ENCODE measurements around the gene PTBP2.

PTBP2 gene, protein sequence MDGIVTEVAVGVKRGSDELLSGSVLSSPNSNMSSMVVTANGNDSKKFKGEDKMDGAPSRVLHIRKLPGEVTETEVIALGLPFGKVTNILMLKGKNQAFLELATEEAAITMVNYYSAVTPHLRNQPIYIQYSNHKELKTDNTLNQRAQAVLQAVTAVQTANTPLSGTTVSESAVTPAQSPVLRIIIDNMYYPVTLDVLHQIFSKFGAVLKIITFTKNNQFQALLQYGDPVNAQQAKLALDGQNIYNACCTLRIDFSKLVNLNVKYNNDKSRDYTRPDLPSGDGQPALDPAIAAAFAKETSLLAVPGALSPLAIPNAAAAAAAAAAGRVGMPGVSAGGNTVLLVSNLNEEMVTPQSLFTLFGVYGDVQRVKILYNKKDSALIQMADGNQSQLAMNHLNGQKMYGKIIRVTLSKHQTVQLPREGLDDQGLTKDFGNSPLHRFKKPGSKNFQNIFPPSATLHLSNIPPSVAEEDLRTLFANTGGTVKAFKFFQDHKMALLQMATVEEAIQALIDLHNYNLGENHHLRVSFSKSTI

DNA sequence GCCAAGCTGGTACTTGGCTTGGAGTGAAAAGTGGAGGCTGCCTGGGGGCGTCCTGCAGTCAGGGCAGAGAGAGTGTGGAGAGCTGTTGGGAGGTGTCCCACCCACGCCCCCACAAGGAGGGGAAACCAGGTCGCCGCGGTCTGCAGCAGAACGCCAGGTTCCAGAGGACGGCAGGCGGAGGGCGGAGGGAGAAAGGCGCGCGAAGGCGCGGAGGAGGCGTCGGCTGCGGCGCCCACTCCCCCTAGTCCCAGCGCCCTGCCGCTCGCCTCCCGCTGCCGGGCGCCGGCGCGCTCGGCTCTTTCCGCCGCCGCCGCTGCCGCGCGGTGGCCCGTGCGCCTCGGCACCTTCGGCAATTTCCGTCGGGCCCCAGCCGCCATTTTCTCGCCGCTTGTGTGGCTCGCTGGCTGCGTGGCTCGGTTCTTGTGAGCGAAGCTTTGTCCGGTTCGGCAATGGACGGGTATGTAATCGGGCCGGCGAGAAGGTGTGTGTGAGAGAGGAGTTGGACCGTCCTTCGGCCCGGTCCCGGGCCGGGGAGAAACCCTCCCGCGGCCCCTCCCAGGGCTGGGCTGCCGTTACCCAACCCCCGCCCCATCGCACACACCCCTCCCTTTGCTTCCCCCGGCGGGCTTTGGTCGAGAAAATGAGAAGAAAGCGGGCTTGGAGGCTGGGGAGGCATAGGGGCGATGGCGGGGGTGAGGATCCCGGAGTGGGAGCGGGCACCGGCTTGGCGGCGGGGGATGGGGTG, at the start of gene PTBP2:
TSS of gene PTBP2 (plus strand) at position 369 of the 745 bp plus-strand sequence. CDS start at position 450, 81 bp downstream.
- peaks cover 23% of the 10 kb centered on the region for H4K20me1 ChIP-seq
- peak within 1 kb of the TSS; percentile 91 for H3K4me3 ChIP-seq
- H3K9ac ChIP-seq = peak within 1 kb of the TSS; percentile 96
- peak within 1 kb of the TSS; percentile 87 for H3K4me2 ChIP-seq
- H3K9me3 ChIP-seq = peaks cover 17% of the 10 kb centered on the region
- TF ChIP-seq Cebpa-rat (IDR thresholded peaks at IDR 0.05) = no peak
- H3K36me3 ChIP-seq = peaks cover 25% of the 10 kb centered on the region
- H3K4me1 ChIP-seq = peaks cover 18% of the 10 kb centered on the region; the same call in 1 of the 2 replicates
- no peaks in the 10 kb centered on the region for H3K27me3 ChIP-seq
- peak within 1 kb of the TSS; percentile 96 for H3K27ac ChIP-seq

DNA sequence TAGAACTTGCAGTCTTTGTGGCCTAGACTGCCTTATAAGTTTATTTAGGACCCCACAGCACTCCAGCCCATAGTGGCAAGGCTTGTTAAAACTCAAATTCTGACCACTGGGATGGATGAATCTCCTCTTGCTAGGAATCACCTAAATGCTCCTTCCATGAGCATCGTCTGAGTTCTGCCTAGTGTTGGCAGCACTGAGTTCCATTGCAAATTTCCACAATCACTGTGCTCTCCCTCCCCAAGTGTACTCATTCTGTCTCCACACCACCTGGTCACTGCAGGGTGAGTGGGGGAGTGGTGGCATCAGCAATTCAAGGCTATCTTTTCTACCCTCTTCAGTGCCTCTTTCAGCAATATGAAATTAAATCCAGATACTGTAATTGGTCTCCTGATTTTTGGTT, 46.7 kb upstream of the PTBP2 start:
- TF ChIP-seq Cebpa-rat (IDR thresholded peaks at IDR 0.05) = no peak
- no peaks in the 10 kb centered on the region for H3K36me3 ChIP-seq
- no peak overlapping the region for H3K4me3 ChIP-seq
- H3K27me3 ChIP-seq = no peaks in the 10 kb centered on the region
- no peaks in the 10 kb centered on the region for H4K20me1 ChIP-seq
- no peak overlapping the region for H3K4me2 ChIP-seq
- H3K4me1 ChIP-seq = no peaks in the 10 kb centered on the region
- H3K9ac ChIP-seq = no peak overlapping the region
- peaks cover 19% of the 10 kb centered on the region for H3K9me3 ChIP-seq
- H3K27ac ChIP-seq = no peak overlapping the region

DNA sequence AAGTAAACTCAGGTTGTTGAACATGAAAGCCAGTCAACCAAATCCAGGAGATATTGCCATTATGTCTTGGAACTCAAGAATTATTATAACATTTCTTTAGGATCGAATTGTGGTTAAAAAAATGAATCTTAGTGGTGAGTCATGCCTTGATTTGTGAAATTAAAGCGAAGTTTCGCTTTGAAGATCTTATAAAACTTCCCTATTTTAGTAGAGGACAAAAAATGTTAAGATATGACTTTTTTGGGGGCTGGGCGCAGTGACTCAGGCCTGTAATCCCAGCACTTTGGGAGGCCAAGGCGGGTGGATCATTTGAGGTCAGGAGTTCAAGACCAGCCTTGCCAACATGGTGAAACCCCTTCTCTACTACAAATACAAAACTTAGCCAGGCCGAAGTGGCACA, 39.5 kb upstream of the PTBP2 start:
- Histone ChIP-seq H4K20me1 (no peaks in the 10 kb centered on the region), H3K27ac (no peak overlapping the region), H3K9ac (no peak overlapping the region), H3K27me3 (no peaks in the 10 kb centered on the region), H3K4me1 (no peaks in the 10 kb centered on the region), H3K36me3 (no peaks in the 10 kb centered on the region), H3K4me2 (no peak overlapping the region), H3K4me3 (no peak overlapping the region), H3K9me3 (no peaks in the 10 kb centered on the region)
- TF ChIP-seq Cebpa-rat (IDR thresholded peaks at IDR 0.05) = no peak

DNA sequence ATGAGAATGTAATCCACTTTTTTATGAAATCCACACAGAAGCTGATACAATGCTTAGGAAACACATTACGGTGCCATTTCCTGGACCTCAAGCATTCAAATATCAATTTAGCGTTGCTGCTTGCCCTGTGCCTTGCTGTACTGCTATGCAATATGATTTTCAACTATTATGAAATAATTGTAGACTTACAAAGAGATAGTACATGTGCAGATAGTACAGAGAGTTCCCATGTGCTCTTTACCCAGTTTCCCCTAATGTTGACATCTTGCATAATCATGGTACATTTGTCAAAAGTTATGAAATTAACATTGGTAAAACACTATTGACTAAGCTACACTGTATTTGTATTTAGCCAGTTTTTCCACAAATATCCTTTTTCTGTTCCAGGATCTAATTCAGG, 37.7 kb upstream of the PTBP2 start:
- TF ChIP-seq Cebpa-rat (IDR thresholded peaks at IDR 0.05) = no peak
- Histone ChIP-seq H3K4me2 (no peak overlapping the region), H3K27ac (no peak overlapping the region), H3K4me3 (no peak overlapping the region), H3K4me1 (no peaks in the 10 kb centered on the region), H3K9me3 (no peaks in the 10 kb centered on the region), H3K36me3 (no peaks in the 10 kb centered on the region), H3K9ac (no peak overlapping the region), H4K20me1 (no peaks in the 10 kb centered on the region), H3K27me3 (no peaks in the 10 kb centered on the region)

DNA sequence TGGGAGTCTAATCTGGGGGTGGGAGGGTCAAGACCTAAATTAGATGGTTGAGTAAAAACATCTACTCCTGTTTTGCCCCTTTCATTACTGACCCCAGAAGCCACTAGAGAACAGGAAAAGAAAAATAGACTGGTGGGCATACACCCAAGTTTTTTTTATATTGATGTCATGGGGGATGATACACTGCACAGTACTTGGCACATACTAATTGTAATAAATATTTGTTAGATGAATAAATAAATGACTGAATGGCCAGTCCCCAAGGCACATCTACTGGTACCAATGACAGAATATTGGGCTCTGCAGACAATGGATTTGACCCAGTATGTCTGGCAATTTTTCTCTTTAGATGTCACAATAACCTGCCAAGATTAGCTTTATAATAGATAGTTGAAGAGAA, 36.8 kb upstream of the PTBP2 start:
- Histone ChIP-seq H3K9me3 (no peaks in the 10 kb centered on the region), H3K36me3 (no peaks in the 10 kb centered on the region), H3K4me3 (no peak overlapping the region), H3K27me3 (no peaks in the 10 kb centered on the region), H3K4me1 (no peaks in the 10 kb centered on the region), H3K27ac (no peak overlapping the region), H3K4me2 (no peak overlapping the region), H3K9ac (no peak overlapping the region), H4K20me1 (no peaks in the 10 kb centered on the region)
- no peak for TF ChIP-seq Cebpa-rat (IDR thresholded peaks at IDR 0.05)

DNA sequence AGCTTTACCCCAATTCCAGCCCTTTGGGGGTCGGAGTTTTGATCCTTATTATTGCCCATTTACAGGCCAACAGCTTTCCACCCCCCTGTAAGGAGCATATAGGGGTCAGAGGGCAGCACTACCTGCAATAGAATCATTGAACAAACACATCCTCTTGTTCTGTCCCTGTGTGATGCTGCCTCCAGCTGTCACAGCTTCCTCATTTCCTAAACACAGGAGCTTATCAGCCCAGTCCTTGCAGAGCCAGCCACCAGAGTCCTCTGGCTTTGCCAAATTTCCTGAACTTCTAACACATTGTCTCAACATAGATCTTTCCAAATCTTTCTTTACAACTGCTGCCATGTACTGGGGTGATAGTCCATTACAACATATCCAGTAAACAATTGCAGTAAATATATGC, 32.8 kb upstream of the PTBP2 start:
- H3K4me1 ChIP-seq = no peaks in the 10 kb centered on the region
- no peak overlapping the region for H3K9ac ChIP-seq
- TF ChIP-seq Cebpa-rat (IDR thresholded peaks at IDR 0.05) = no peak
- H4K20me1 ChIP-seq = no peaks in the 10 kb centered on the region
- H3K36me3 ChIP-seq = no peaks in the 10 kb centered on the region
- peaks cover 6% of the 10 kb centered on the region; the same call in 1 of the 2 replicates for H3K9me3 ChIP-seq
- no peaks in the 10 kb centered on the region for H3K27me3 ChIP-seq
- no peak overlapping the region for H3K27ac ChIP-seq
- no peak overlapping the region for H3K4me3 ChIP-seq
- H3K4me2 ChIP-seq = no peak overlapping the region

DNA sequence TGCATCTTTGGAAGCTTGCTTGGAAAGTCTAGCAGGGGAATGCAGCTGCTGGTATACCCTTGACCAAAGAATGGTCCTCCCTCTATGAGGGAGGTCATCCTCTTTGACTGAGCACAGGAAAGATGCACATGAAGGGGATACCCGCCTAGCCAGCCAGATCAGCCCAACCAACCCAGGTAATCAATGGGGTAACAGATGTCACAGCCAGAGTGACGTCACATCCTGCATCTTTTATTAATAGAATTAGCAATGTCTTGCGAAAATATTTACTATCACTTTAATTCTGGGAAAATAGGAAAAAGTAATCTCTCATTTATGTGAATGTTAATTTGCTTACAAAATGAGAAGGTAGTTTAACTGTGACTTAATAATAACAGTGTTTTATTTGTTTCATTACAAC, 25.6 kb upstream of the PTBP2 start:
- Histone ChIP-seq H3K4me2 (no peak overlapping the region), H4K20me1 (no peaks in the 10 kb centered on the region), H3K9ac (no peak overlapping the region), H3K27me3 (no peaks in the 10 kb centered on the region), H3K9me3 (0 out of 2 replicates have a peak, but pooled peaks cover 8% of the 10 kb centered on the region), H3K27ac (no peak overlapping the region), H3K4me3 (no peak overlapping the region), H3K36me3 (no peaks in the 10 kb centered on the region), H3K4me1 (no peaks in the 10 kb centered on the region)
- TF ChIP-seq Cebpa-rat (IDR thresholded peaks at IDR 0.05) = no peak

DNA sequence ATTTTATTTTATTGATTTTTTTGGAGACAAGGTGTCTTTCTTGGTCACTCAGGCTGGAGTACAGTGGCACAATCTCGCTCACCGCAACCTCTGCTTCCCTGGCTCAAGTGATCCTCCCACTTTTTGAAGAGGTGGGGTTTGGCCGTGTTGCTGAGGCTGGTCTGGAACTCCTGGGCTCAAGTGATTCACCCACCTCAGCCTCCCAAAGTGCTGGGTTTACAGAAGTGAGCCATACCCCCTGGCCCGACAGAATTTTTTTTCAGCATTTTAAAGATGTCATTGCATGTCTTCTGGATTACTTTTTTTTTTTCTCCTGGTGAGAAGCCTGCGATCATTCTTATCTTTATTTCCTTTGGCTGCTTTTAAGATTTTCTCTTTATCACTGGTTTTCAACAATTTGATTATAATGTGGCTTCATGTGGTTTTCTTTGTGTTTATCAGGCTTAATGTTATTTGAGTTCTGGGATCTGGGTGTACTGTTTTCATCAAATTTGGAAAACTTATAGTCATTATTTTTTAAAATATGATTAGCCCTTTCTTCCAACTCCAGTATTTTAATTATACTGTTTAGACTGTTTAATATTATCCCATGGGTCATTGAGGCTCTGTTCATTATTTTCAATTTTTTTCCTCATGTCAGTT, 23.1 kb upstream of the PTBP2 start:
- no peaks in the 10 kb centered on the region for H4K20me1 ChIP-seq
- no peak overlapping the region for H3K27ac ChIP-seq
- H3K27me3 ChIP-seq = no peaks in the 10 kb centered on the region
- 0 out of 2 replicates have a peak, but pooled peaks cover 8% of the 10 kb centered on the region for H3K9me3 ChIP-seq
- no peak overlapping the region for H3K9ac ChIP-seq
- no peaks in the 10 kb centered on the region for H3K4me1 ChIP-seq
- H3K4me3 ChIP-seq = no peak overlapping the region
- H3K36me3 ChIP-seq = no peaks in the 10 kb centered on the region
- H3K4me2 ChIP-seq = no peak overlapping the region
- no peak for TF ChIP-seq Cebpa-rat (IDR thresholded peaks at IDR 0.05)

DNA sequence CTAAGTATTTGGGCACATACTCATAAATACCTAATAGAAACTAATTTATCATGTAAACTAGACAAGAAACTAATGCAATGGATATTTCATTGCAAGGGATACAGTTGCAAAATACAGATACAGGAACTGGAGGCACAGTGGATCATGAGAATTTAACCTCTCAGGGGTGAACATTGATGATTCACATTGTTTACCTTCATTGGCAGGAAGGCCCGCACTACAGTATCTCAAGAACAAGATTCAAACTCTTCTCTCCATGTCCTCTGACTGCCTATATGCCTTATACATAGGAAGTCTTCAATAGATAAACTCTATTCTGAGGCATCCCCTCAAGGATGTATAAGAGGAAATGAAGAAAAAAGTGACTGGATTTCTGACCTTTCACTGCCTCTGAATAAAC, 18.4 kb upstream of the PTBP2 start:
- Histone ChIP-seq H3K4me3 (no peak overlapping the region), H3K9me3 (0 out of 2 replicates have a peak, but pooled peaks cover 8% of the 10 kb centered on the region), H3K9ac (no peak overlapping the region), H3K4me2 (no peak overlapping the region), H4K20me1 (no peaks in the 10 kb centered on the region), H3K36me3 (no peaks in the 10 kb centered on the region), H3K27ac (no peak overlapping the region), H3K27me3 (no peaks in the 10 kb centered on the region), H3K4me1 (no peaks in the 10 kb centered on the region)
- no peak for TF ChIP-seq Cebpa-rat (IDR thresholded peaks at IDR 0.05)

All from BLaER1 (cell line).